Measurements from ENCODE around the gene KNOP1. TPM values are rescaled to one million over a fixed set of nuclear protein-coding genes. Genes with fewer than 3 reads are reported as not detected.
"Not testable (repeated sequence)": the region's sequence is repeated elsewhere in the genome, so short reads cannot be mapped to it uniquely, and the experiment has no call there.

KNOP1 gene
- total RNA-seq, 1 experiment from 2014 or later = 13.6 TPM

- H3F3A ChIP-seq (ENCODE audit: low read length, unreplicated experiment) = no peaks in the 10 kb centered on the region
- H3K9me3 ChIP-seq (ENCODE audit: low read length) = no peaks in the 10 kb centered on the region
- no peak overlapping the region for H3K4me3 ChIP-seq (ENCODE audit: low read length)
- no peak overlapping the region for H3K4me2 ChIP-seq (ENCODE audit: low read length)
- ATAC-seq (no peak), DNase-seq (no peak)
- H3K27ac ChIP-seq (ENCODE audit: low read length) = no peak overlapping the region
- no peaks in the 10 kb centered on the region for H3K79me2 ChIP-seq (ENCODE audit: low read length)
- no TSS peak for BruUV-seq (replicated peaks)
- TF ChIP-seq EZH2phosphoT487 (IDR thresholded peaks at IDR 0.05; ENCODE audit: borderline replicate concordance, low read length) (no peak), EZH2 (IDR thresholded peaks at IDR 0.05; ENCODE audit: low read length, unreplicated experiment) (no peak)
- TF ChIP-seq, protein P1, sequence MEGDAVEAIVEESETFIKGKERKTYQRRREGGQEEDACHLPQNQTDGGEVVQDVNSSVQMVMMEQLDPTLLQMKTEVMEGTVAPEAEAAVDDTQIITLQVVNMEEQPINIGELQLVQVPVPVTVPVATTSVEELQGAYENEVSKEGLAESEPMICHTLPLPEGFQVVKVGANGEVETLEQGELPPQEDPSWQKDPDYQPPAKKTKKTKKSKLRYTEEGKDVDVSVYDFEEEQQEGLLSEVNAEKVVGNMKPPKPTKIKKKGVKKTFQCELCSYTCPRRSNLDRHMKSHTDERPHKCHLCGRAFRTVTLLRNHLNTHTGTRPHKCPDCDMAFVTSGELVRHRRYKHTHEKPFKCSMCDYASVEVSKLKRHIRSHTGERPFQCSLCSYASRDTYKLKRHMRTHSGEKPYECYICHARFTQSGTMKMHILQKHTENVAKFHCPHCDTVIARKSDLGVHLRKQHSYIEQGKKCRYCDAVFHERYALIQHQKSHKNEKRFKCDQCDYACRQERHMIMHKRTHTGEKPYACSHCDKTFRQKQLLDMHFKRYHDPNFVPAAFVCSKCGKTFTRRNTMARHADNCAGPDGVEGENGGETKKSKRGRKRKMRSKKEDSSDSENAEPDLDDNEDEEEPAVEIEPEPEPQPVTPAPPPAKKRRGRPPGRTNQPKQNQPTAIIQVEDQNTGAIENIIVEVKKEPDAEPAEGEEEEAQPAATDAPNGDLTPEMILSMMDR (conservative IDR thresholded peaks at IDR 0.05; ENCODE audit: low read depth, low read length) = no peak
- H2AFZ ChIP-seq (ENCODE audit: low read length) = no peak overlapping the region
- POLR2A ChIA-PET (ENCODE audit: unreplicated experiment) = no interaction called here
- CTCF ChIA-PET = interaction anchor here (0.6 kb wide), 1 partner anchor 88 kb away, joined by 4 read pairs; no protein-coding TSS in a partner anchor
- H3K36me3 ChIP-seq (ENCODE audit: low read depth, low read length) = no peaks in the 10 kb centered on the region
- intact Hi-C loops (cut with micrococcal nuclease) = no loop called here
- no peaks in the 10 kb centered on the region for H4K20me1 ChIP-seq (ENCODE audit: low read length)
- H3K4me1 ChIP-seq (ENCODE audit: insufficient read depth, low read length) = no peaks in the 10 kb centered on the region
- no peaks in the 10 kb centered on the region for H3K27me3 ChIP-seq (ENCODE audit: low read length)
- H3K9me2 ChIP-seq (replicated peaks; ENCODE audit: low read length) = no peaks in the 10 kb centered on the region
- H3K9ac ChIP-seq (ENCODE audit: low read length) = no peak overlapping the region
These were observed 51.5 kb downstream of the KNOP1 start for GRCh38 chr16:19666477-19666876.

DNA sequence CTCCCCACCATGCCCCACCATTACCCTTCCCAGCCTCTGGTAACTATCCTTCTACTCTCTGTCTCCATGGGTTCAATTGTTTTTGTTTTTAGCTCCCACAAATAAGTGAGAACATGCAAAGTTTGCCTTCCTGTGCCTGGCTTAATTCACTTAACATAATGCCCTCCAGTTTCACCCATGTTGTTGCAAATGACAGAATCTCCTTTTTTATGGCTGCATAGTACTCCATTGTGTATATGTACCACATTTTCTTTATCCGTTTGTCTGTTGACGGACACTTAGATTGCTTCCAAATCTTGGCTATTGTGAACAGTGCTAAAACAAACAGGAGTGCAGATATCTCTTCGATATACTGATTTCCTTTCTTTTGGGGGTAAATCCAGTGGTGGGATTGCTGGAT is 52.7 kb downstream of the KNOP1 start:
- intact Hi-C loops (cut with micrococcal nuclease); H3K27ac ChIP-seq (ENCODE audit: low read length); H3K36me3 ChIP-seq (ENCODE audit: low read depth, low read length); CTCF ChIA-PET; H3K9me3 ChIP-seq (ENCODE audit: low read length); ATAC-seq; BruUV-seq (replicated peaks); H3K9me2 ChIP-seq (replicated peaks; ENCODE audit: low read length); H3F3A ChIP-seq (ENCODE audit: low read length, unreplicated experiment); H2AFZ ChIP-seq (ENCODE audit: low read length); H3K27me3 ChIP-seq (ENCODE audit: low read length); H3K4me3 ChIP-seq (ENCODE audit: low read length); DNase-seq; H3K79me2 ChIP-seq (ENCODE audit: low read length); H3K4me2 ChIP-seq (ENCODE audit: low read length); POLR2A ChIA-PET (ENCODE audit: unreplicated experiment); H3K9ac ChIP-seq (ENCODE audit: low read length); H3K4me1 ChIP-seq (ENCODE audit: insufficient read depth, low read length); H4K20me1 ChIP-seq (ENCODE audit: low read length): not testable (repeated sequence)

GRCh38 chr16:19664166-19664565 is 53.9 kb downstream of the KNOP1 start:
- H3K4me2 ChIP-seq (ENCODE audit: low read length) = no peak overlapping the region
- H3K9me3 ChIP-seq (ENCODE audit: low read length) = no peaks in the 10 kb centered on the region
- H3K9me2 ChIP-seq (replicated peaks; ENCODE audit: low read length) = no peaks in the 10 kb centered on the region
- H3F3A ChIP-seq (ENCODE audit: low read length, unreplicated experiment) = no peaks in the 10 kb centered on the region
- no peaks in the 10 kb centered on the region for H3K27me3 ChIP-seq (ENCODE audit: low read length)
- H3K4me3 ChIP-seq (ENCODE audit: low read length) = no peak overlapping the region
- H3K36me3 ChIP-seq (ENCODE audit: low read depth, low read length) = no peaks in the 10 kb centered on the region
- DNase-seq = no peak
- H3K79me2 ChIP-seq (ENCODE audit: low read length) = no peaks in the 10 kb centered on the region
- H3K4me1 ChIP-seq (ENCODE audit: insufficient read depth, low read length) = no peaks in the 10 kb centered on the region
- ChIA-PET CTCF (interaction anchor here (0.6 kb wide), 1 partner anchor 79 kb away, joined by 13 read pairs; no protein-coding TSS in a partner anchor), POLR2A (ENCODE audit: unreplicated experiment) (no interaction called here)
- no peak overlapping the region for H3K27ac ChIP-seq (ENCODE audit: low read length)
- TF ChIP-seq EZH2phosphoT487 (IDR thresholded peaks at IDR 0.05; ENCODE audit: borderline replicate concordance, low read length) (no peak), EZH2 (IDR thresholded peaks at IDR 0.05; ENCODE audit: low read length, unreplicated experiment) (no peak)
- TF ChIP-seq, protein P1 (conservative IDR thresholded peaks at IDR 0.05; ENCODE audit: low read depth, low read length) = no peak
- BruUV-seq (replicated peaks) = no TSS peak
- no peak overlapping the region for H3K9ac ChIP-seq (ENCODE audit: low read length)
- no peak for ATAC-seq
- intact Hi-C loops (cut with micrococcal nuclease) = no loop called here
- no peak overlapping the region for H2AFZ ChIP-seq (ENCODE audit: low read length)
- H4K20me1 ChIP-seq (ENCODE audit: low read length) = no peaks in the 10 kb centered on the region

Data from PC-3 (cell line).